IPS DF 4.7 (cell line): ENCODE results near the gene GLS.

Source experiments
- DNase-seq: peaks from one replicate; pipeline ENCODE4 v3.0.0-alpha.2; 2013; ENCODE audit warnings: low spot score; ENCODE audit errors: extremely low read depth

Gene GLS

DNA sequence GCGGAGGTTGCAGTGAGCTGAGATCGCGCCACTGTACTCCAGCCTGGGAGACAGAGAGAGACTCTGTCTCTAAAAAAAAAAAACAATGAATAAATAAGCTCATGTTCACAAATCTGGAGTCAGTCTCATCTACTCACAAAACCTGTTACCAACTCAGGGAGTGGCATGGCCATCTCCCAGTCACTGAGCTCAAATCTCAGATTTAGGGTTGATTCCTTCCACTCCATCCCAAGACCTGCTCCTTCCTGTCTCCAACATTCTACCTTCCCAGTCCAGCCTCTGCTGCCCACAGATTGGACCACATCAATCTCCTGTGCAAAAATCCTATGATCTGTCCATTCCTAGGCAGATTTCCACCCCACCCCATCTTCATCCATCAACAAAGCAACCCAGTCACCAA is 131.7 kb downstream of the GLS start:
- DNase-seq, result no peak

DNA sequence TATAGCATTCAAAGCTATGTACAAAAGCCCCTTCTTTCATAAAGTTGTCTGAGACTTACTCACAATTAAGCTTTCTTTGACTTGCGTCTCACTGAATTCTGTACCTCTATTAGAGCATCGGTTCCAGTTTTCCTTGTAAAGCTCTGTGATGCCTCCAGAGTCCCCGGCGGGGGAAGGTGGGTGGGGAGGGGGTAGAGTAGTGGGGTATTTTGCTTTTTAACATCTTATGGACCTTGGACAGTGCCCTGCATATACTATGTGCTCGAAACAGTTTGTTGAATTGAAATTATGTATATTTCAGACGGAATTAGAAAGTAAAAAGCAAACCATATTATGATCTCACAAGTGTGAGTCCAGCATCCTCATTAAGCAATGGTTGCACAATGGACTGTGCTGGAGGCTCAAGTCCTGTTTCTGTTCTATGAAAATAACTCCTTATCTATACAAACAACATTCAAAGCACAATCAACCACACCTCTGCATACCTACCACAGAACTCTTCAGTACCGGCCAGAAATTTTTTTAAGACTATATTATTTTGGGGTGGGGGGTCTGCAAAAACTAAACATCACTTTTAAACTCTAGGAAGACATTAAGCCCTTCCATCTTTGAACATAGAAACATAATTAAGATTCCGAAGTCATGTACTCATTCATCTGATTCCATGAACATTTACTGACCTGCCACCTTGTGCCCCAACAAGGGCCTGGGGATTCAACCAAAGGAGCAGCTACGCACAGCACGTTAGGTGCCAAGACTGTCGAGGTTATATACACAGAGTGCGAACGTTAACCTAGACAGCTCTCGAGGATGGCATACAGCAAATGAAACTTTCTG is 132.4 kb downstream of the GLS start:
- DNase-seq, result no peak

DNA sequence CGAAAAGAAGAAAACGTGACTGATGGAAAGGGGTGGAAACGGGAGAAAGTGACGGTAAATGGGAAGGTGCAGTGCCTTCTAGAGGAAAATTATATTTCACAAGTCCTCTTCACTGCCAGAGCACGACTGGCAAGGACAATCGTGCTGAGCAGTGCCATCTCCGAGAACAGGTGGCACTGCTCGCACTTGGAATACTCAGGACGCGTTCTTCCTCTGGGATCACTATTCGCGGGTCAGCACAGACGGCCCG is 133.0 kb downstream of the GLS start:
- no peak for DNase-seq

- peak; percentile 33 for DNase-seq
Observed at GRCh38 chr2:191013932-191014652, 133.5 kb downstream of the GLS start, which contains the start of gene STAT1. TSS of gene STAT1 (minus strand) at chr2:191014171. CDS start at chr2:191010003, 4,168 bp downstream.

GRCh38 chr2:191014653-191015020 is 134.0 kb downstream of the GLS start:
- DNase-seq, result no peak
